Naive B cell (primary cell): Measurements from ENCODE around the gene BRF1. TPM values are rescaled to one million over a fixed set of nuclear protein-coding genes. Genes with fewer than 3 reads are reported as not detected.
A peak's percentile ranks its signal among the peaks of the same experiment; 100 is the strongest.

Experiments used
- ATAC-seq, 2 donors: fragments of 150-1000 bp; cut with Tn5 transposase; 2 replicates each; pipeline ENCODE4 v1.10.0; 2021; ENCODE audit warnings: low read depth in 2 of 2, mild to moderate bottlenecking in 2 of 2, moderate library complexity in 2 of 2
- DNase-seq: peaks from one replicate; pipeline ENCODE4 v3.0.0; 2022
- H3K27ac Mint-ChIP-seq, 6 donors: one replicate each; pipeline ENCODE4 v1.8.0; 2020 to 2022; ENCODE audit warnings: mild to moderate bottlenecking in 6 of 6, mixed read lengths in 6 of 6, moderate library complexity in 5 of 6, inconsistent platforms in 2 of 6
- H3K27me3 Mint-ChIP-seq, 3 donors: one replicate each; pipeline ENCODE4 v1.8.0; 2021 to 2022; ENCODE audit warnings: mixed read lengths in 3 of 3, mild to moderate bottlenecking in 1 of 3
- H3K36me3 Mint-ChIP-seq, 2 donors: one replicate each; pipeline ENCODE4 v1.8.0; 2020 to 2022; ENCODE audit warnings: mixed read lengths in 2 of 2, inconsistent platforms in 1 of 2, mild to moderate bottlenecking in 1 of 2
- H3K4me1 Mint-ChIP-seq, 3 donors: one replicate each; pipeline ENCODE4 v1.8.0; 2020 to 2022; ENCODE audit warnings: mixed read lengths in 3 of 3, inconsistent platforms in 1 of 3, mild to moderate bottlenecking in 1 of 3, moderate library complexity in 1 of 3
- H3K4me3 Mint-ChIP-seq, 8 donors: one replicate each; pipeline ENCODE4 v1.8.0; 2020 to 2022; ENCODE audit warnings: mild to moderate bottlenecking in 8 of 8, mixed read lengths in 8 of 8, moderate library complexity in 8 of 8, inconsistent platforms in 2 of 8
- H3K9me3 Mint-ChIP-seq, 7 donors: one replicate each; pipeline ENCODE4 v1.8.0; 2020 to 2022; ENCODE audit warnings: mixed read lengths in 7 of 7, mild to moderate bottlenecking in 5 of 7, inconsistent platforms in 2 of 7, moderate library complexity in 1 of 7
- polyA plus RNA-seq, 6 donors: library from polyadenylated mRNA; unstranded; fragments of 300-500 nt; fragmentation: Illumina TruSeq; gene quantifications; one replicate each; pipeline ENCODE4 v1.2.3, GENCODE V29; 2021; ENCODE audit warnings: low read depth in 6 of 6

The BRF1 gene
- polyA plus RNA-seq, 6 donors from 2014 or later: 3.1 to 8.9 (median 6.0) TPM

DNA sequence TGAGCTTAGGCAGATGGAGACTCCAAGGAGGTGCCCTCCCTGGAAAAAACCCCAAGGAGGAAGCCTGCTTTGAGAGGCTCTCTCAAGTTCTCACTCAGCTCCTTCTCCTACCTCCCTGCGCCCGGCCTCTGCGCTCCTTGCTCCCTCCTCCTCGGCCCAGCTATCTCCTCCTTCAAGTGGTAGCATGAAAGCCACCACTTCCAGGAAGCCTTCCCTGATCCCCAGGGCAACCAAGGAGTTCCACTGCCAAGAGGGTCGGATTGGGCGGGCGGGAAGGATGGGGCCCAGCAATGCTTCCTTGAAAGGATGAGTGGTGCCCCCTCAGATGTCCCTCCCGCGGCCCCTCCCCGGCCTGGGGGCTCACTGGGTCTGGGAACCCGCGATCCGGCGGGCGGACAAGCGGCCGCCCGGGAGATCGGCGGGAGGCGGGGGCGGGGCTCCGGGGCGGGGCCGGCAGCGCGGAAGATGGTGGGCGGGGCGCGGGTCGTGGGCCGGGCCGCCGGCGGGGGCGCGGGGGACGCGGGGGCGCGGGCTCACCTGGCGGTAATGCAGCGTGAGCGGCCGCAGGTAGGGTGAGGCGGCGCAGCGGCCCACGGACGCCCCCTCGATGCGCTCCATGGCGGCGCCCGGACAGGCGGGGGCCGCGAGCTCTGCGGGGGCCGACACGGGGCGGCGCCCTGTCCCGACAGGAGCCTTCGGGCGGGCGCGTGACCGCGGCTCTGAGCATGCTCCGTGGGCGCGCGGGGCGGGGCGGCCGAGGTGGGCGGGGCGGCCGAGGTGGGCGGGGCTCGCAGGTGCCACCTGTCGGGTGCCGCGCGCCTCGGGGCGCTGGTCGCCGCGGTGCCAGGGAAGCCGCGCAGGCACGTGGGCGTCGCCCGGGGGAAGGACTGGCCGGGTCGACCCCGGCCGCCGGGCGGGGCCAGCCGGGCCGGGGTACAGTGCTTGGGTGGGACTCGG lies 119.9 kb downstream of the BRF1 start, which contains the start of gene NUDT14:
Gene NUDT14 (minus strand): TSS at position 721 of the 957 bp plus-strand sequence. CDS start 103 bp downstream, at position 618.
- no peaks in the 10 kb centered on the region for H3K9me3 Mint-ChIP-seq
- peak within 1 kb of the TSS in 3 of 6 donors; percentile 37 to 76 (median 69) for H3K27ac Mint-ChIP-seq
- peak within 1 kb of the TSS; percentile 65 to 88 (median 78) for H3K4me3 Mint-ChIP-seq
- H3K36me3 Mint-ChIP-seq: no peaks in the 10 kb centered on the region
- H3K27me3 Mint-ChIP-seq: peaks cover 0 to 31% (median 12%) of the 10 kb centered on the region in 3 donors
- peaks cover 0 to 16% (median 7%) of the 10 kb centered on the region in 3 donors for H3K4me1 Mint-ChIP-seq
- DNase-seq (peak; percentile 77), ATAC-seq (peak; percentile 81 to 87)

DNA sequence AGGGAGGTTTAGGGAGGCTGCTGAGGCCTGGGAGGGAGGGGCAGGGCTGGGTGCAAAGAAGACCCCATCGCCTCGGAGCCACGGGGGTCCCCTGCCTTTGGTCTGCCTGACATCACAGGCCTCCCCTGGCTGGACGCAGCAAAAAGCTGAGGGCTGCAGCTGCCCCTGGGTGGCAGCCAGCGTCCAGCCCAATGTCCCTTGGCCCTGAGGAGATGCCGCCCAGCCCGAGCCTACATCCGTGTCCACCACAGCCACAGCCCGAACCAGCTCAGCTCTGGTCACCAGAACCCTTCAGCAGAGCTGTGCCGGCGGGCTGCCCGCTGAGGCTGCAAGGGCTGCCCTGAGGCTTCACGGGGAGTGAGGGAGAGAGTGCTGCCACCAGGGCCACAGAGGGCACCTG lies 121.6 kb downstream of the BRF1 start:
- Mint-ChIP-seq H3K36me3 (no peaks in the 10 kb centered on the region), H3K4me1 (peaks cover 10 to 23% (median 13%) of the 10 kb centered on the region in 3 donors), H3K9me3 (no peaks in the 10 kb centered on the region), H3K27ac (no peak overlapping the region), H3K4me3 (peak overlapping the region in 2 of 8 donors; percentile 29 to 65), H3K27me3 (peaks cover 0 to 20% (median 4%) of the 10 kb centered on the region in 3 donors)
- DNase-seq (no peak), ATAC-seq (no peak)

DNA sequence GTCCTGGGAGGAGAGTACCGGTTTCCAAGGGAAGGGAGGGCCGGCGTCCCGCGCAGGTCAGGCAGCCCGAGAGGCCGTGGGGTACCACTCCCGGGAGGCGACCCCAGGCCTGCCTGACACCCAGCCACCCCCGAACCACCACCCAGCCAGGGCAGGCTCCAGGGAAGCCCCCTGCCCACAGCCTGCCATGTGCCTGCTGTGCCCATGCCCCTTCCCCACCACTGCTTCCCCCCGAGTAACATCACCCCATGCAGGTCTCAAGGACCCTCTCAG lies 122.0 kb downstream of the BRF1 start:
- H3K9me3 Mint-ChIP-seq: no peaks in the 10 kb centered on the region
- ATAC-seq (no peak), DNase-seq (no peak)
- no peaks in the 10 kb centered on the region for H3K36me3 Mint-ChIP-seq
- peaks cover 11 to 24% (median 13%) of the 10 kb centered on the region in 3 donors for H3K4me1 Mint-ChIP-seq
- peaks cover 0 to 19% (median under 1%) of the 10 kb centered on the region in 3 donors for H3K27me3 Mint-ChIP-seq
- H3K4me3 Mint-ChIP-seq: peak overlapping the region in 1 of 8 donors; percentile 69
- no peak overlapping the region for H3K27ac Mint-ChIP-seq

DNA sequence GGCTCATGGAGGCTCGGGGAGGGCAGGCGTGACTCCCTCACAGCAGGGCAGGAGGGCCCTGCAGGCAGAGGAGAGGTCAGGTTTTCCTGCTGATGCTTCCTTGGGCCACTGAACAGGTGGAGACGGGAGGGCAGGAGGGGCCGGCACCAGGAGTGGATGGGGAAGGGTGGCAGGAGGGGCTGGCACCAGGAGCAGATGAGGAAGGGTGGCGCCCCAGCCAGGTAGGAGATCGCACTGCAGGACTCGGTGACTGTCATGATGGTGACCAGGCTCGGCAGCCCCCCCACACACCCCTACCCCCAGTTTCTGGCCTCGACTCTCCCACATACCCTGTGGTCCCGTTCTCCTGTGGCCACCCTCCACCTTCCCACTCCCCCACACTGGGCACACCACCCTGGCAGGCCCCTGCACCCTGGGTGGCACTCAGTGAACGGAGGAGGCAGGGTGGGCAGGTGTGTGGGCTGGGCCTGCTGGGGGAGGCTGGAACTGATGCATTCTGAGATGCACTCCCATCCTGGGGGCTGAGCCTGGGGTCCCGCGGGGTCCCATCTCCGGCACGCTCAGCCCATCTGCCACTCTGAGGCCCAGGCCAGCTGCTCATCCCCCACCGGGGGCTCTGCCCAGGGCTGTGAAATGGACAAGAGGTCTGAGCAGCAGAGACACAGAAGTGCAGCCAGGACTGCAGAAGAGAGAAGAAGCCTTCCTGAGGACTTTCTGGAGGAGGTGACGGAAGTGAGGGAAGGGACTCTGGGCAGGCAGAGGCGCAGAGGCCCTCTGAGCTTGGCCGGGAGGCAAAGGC lies 122.5 kb downstream of the BRF1 start:
- Mint-ChIP-seq H3K36me3 (no peaks in the 10 kb centered on the region), H3K9me3 (no peaks in the 10 kb centered on the region), H3K4me1 (peaks cover 11 to 26% (median 13%) of the 10 kb centered on the region in 3 donors), H3K27ac (no peak overlapping the region), H3K27me3 (peaks cover 0 to 22% (median 0%) of the 10 kb centered on the region in 3 donors), H3K4me3 (peak overlapping the region in 1 of 8 donors; percentile 69)
- no peak for ATAC-seq
- no peak for DNase-seq

DNA sequence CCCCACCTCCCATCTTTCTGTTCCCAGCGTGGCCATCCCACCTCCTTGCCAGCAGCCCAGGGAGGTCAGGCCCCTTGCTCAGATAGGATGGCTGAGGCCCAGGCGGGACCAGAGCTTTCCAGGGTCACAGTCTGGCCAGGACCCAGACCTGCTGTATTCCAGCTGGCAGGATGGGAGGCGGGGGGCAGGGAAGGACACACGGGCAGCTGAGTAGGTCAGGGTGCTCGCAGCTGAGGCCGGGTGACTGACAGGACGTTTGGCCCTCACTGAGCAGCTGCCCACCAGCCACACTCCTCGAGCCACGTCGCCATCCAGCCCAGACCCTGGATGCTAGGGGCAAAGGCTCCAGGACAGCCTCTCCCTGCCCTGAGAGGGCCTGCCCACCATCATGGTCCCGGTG lies 123.7 kb downstream of the BRF1 start:
- no peak overlapping the region for H3K27ac Mint-ChIP-seq
- H3K4me3 Mint-ChIP-seq: no peak overlapping the region
- no peaks in the 10 kb centered on the region for H3K36me3 Mint-ChIP-seq
- no peak for ATAC-seq
- H3K4me1 Mint-ChIP-seq: peaks cover 11 to 26% (median 13%) of the 10 kb centered on the region in 3 donors
- DNase-seq: no peak
- H3K27me3 Mint-ChIP-seq: peaks cover 0 to 24% (median under 1%) of the 10 kb centered on the region in 3 donors
- H3K9me3 Mint-ChIP-seq: no peaks in the 10 kb centered on the region

DNA sequence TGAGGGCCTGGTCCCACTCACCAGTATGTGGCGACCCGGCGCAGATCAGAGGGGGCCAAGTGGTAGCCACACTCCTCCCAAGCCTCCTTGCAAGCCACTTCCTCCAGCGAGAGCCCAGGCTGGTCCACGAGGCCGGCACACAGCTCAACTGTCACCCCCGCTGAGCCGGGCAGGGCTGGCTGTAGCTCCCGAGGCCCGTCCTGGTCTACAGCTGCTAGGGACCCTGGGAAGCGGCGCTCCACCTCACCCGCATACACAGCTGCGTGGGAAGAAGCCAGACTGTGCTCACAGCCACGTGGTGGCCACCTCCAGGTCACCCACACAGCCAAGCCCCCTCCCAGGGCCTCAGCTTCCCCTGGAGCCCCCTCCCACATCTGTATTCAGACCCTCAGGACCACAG lies 124.3 kb downstream of the BRF1 start:
- no peak for DNase-seq
- H3K4me1 Mint-ChIP-seq: peaks cover 11 to 25% (median 16%) of the 10 kb centered on the region in 3 donors
- no peak overlapping the region for H3K27ac Mint-ChIP-seq
- peaks cover 0 to 30% (median 6%) of the 10 kb centered on the region in 3 donors for H3K27me3 Mint-ChIP-seq
- no peaks in the 10 kb centered on the region for H3K36me3 Mint-ChIP-seq
- no peaks in the 10 kb centered on the region for H3K9me3 Mint-ChIP-seq
- ATAC-seq: no peak
- peak overlapping the region in 1 of 8 donors; percentile 12 for H3K4me3 Mint-ChIP-seq

DNA sequence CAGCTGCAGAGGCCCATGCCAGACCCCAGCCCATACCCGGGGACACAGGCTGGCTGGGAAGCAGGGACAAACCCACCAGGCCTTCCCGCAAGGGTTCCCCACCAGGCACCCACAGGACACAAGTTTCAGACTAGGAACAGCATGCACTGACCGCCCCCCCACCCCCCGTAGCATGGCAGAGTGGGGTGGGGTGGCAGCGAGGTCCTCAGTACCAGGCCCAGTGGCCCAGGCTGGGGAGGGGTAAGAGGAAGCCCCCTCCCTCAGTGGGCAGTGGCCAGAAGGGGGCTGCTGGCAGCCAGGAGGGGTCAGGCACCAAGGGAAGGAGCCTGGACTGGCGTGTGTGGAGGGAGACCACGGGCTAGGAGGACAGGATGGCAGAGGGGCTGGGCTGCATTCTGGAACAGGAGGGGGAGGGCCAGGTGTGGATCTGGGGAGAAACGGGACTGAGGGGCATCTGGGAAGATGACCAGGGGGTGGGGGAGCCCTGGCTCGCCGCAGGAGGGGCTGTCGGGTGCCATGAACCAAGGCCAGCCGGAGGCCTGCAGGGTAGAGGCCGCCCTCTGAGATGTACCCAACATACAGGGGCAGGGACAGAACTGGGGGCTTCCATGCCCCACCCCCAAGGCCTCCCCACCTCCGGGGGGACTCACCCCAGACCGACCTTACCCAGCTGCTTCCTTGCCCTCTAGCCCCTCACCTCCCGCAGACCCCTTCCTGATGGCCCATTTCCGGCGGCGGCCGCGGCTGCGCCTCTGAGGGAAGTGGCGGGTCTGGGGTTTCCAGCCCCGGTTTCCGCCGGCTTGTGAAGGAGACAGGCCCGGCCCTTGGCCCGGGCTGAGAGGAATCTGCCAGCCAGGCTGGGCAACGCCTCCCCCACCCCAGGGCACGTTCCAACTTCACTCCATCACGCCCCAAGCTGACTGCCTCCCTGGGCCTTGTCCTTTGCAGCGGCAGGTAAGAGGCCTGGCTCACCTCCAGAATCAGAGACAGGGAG lies 126.6 kb downstream of the BRF1 start:
- Mint-ChIP-seq H3K9me3 (no peaks in the 10 kb centered on the region), H3K27ac (peak overlapping the region in 4 of 6 donors; percentile 36 to 67 (median 58)), H3K4me3 (peak overlapping the region in 3 of 8 donors; percentile 31 to 64 (median 53)), H3K36me3 (peaks cover 0 to 7% of the 10 kb centered on the region in 2 donors), H3K27me3 (peaks cover 5 to 40% (median 24%) of the 10 kb centered on the region in 3 donors), H3K4me1 (peaks cover 16 to 25% (median 18%) of the 10 kb centered on the region in 3 donors)
- ATAC-seq: peak; percentile 80 to 84
- DNase-seq: peak; percentile 41

DNA sequence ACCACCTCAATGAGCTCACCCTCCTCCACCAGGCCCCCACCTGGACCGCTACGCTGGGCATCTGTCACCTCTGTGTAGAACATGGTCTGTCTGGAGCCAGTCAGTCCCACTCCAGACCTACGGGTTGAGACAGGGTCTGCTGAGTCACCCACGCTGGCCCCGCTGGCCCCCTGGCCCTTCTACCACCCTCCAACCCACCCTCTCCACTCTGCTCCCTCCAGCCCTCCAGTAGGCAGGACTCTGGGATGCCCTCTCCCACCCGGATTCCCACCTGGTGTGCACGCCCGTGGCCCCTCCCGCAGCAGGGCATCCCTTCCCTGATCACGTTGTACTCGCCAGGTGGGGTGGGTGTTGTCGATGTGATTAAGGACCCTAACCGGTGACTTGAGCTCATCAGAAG lies 127.7 kb downstream of the BRF1 start:
- no peak for ATAC-seq
- Mint-ChIP-seq H3K4me3 (no peak overlapping the region), H3K36me3 (peaks cover 0 to 7% of the 10 kb centered on the region in 2 donors)

DNA sequence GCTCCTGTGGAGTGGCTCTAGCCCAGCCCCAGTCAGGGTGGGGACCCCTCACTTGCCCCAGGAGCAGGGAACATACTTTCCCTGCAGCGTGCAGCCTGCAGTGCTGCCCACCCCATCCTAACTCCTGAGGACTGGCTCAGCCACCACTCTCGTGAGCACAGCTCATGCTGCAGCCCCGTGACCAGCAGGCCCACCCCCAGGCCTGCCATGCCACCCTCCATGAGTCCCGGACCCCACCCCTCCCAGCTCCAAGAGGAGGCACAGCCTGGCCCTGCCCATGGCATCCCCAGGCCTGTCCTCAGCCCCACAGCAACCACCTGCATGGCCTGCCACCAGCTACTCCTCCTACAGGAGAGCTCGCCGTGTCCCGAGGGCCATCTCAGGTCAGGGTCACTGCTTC lies 128.3 kb downstream of the BRF1 start:
- Mint-ChIP-seq H3K36me3 (peaks cover 0 to 7% of the 10 kb centered on the region in 2 donors), H3K4me3 (peak overlapping the region in 1 of 8 donors; percentile 1), H3K27ac (no peak overlapping the region), H3K27me3 (peaks cover 5 to 43% (median 25%) of the 10 kb centered on the region in 3 donors), H3K4me1 (peaks cover 16 to 25% (median 20%) of the 10 kb centered on the region in 3 donors), H3K9me3 (no peaks in the 10 kb centered on the region)
- no peak for ATAC-seq
- no peak for DNase-seq

More for the DNA sequence above, 127.7 kb downstream of the BRF1 start:
- H3K27me3 Mint-ChIP-seq: peaks cover 5 to 43% (median 25%) of the 10 kb centered on the region in 3 donors
- no peaks in the 10 kb centered on the region for H3K9me3 Mint-ChIP-seq
- H3K4me1 Mint-ChIP-seq: peaks cover 16 to 25% (median 20%) of the 10 kb centered on the region in 3 donors
- H3K27ac Mint-ChIP-seq: peak overlapping the region in 2 of 6 donors; percentile 16 to 54
- DNase-seq: no peak

DNA sequence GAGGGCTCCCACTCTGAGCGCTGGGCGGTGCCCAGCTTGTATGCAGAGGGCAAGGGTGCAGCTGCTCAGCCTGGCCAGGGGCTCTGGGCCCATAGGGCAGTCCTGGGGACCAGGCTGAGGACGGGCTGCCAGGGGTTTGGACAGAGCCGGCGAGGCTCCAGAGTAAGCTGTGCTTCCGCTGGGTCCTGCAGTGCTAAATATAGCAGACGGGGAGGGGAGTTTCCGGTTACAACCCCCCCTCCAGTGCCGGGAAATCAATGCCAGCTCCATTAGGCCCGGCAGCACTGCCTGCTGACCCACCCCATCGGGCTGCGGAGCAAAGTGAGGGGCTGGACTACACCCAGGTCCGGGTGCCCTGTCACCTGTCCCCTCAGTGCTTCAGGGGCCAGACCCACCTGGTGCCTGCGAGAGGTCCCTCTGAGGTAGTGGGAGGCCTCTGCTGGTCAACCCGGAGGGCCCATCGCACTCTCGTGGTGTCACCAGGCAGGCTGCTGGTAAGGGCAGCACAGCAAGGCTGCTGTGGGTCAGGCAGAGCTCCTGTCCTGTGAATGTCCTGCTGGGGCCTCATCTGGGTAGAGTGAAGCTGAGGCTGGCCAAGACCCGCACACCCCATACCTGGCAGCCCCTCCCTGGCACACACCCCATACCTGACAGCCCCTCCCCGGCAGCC lies 129.7 kb downstream of the BRF1 start:
- DNase-seq: no peak
- peaks cover 5 to 43% (median 25%) of the 10 kb centered on the region in 3 donors for H3K27me3 Mint-ChIP-seq
- H3K9me3 Mint-ChIP-seq: no peaks in the 10 kb centered on the region
- peak overlapping the region in 1 of 8 donors; percentile 21 for H3K4me3 Mint-ChIP-seq
- no peak for ATAC-seq
- peaks cover 16 to 22% (median 17%) of the 10 kb centered on the region in 3 donors for H3K4me1 Mint-ChIP-seq
- H3K36me3 Mint-ChIP-seq: peaks cover 0 to 7% of the 10 kb centered on the region in 2 donors
- H3K27ac Mint-ChIP-seq: no peak overlapping the region

DNA sequence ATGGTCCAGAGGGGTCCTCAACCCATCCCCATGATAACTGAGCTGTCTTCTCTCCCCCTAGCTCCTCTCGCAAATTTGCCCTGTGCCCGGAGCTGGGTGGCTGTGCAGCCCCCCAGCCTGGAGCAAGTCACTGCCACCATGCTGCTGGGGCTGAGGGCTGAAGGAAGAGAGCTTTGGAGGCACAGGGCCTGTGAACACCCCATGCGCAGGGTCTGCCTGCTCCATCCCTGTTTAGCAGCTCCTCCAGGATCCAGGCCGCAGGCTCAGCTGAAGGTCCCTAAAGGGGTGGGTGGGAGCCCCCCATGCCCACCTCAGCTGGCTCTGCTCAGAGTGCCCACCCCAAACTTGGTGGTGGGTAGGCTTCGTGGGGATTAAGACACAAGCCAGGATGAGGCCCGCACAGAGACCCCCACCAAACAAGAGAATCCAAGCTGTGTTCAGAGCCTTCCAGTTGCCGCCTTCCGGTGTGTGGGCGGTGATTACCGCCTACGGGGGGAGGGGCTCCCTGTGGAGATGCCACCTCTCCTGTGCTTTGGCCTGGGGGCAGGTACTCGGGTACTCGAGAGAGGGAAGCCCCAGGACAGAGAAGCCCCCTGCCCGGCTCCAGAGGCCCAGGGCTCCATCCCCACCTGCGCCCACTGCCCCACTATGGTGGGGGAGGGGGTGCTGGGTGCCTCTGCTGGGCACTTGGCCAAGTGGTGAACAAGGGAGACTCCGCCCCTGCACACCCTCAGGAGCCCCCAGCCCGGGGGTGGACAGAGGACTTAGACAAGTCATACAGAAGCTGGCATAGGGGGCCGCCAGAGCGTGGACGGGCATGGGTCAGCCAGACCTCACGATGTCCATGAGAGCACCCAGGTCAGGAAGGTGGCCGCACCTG lies 130.8 kb downstream of the BRF1 start:
- no peak for DNase-seq
- peaks cover 5 to 41% (median 25%) of the 10 kb centered on the region in 3 donors for H3K27me3 Mint-ChIP-seq
- no peak for ATAC-seq
- no peaks in the 10 kb centered on the region for H3K9me3 Mint-ChIP-seq
- peak overlapping the region; percentile 54 to 89 (median 77) for H3K4me3 Mint-ChIP-seq
- peak overlapping the region in 4 of 6 donors; percentile 61 to 88 (median 76) for H3K27ac Mint-ChIP-seq
- peaks cover 16 to 22% (median 22%) of the 10 kb centered on the region in 3 donors for H3K4me1 Mint-ChIP-seq
- H3K36me3 Mint-ChIP-seq: peaks cover 0 to 7% of the 10 kb centered on the region in 2 donors
